ENCODE results near the gene CFAP58.

CFAP58 gene

GRCh38 chr10:104324931-104325330 lies 28.7 kb upstream of the CFAP58 start:
- Mint-ChIP-seq H3K9me3 (no peaks in the 10 kb centered on the region), H3K4me3 (no peak overlapping the region), H3K36me3 (ENCODE audit: low read depth) (peaks cover 3% of the 10 kb centered on the region), H3K4me1 (peaks cover 80% of the 10 kb centered on the region), H3K27ac (peak overlapping the region in 1 of 3 experiments; percentile 68), H3K27me3 (ENCODE audit: low read depth) (peaks cover 4% of the 10 kb centered on the region)
- TF ChIP-seq, protein P1, sequence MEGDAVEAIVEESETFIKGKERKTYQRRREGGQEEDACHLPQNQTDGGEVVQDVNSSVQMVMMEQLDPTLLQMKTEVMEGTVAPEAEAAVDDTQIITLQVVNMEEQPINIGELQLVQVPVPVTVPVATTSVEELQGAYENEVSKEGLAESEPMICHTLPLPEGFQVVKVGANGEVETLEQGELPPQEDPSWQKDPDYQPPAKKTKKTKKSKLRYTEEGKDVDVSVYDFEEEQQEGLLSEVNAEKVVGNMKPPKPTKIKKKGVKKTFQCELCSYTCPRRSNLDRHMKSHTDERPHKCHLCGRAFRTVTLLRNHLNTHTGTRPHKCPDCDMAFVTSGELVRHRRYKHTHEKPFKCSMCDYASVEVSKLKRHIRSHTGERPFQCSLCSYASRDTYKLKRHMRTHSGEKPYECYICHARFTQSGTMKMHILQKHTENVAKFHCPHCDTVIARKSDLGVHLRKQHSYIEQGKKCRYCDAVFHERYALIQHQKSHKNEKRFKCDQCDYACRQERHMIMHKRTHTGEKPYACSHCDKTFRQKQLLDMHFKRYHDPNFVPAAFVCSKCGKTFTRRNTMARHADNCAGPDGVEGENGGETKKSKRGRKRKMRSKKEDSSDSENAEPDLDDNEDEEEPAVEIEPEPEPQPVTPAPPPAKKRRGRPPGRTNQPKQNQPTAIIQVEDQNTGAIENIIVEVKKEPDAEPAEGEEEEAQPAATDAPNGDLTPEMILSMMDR (IDR thresholded peaks at IDR 0.05; ENCODE audit: unreplicated experiment in 3 of 3): no peak

- Mint-ChIP-seq H3K27me3 (ENCODE audit: low read depth) (peaks cover 4% of the 10 kb centered on the region), H3K27ac (peak overlapping the region in 2 of 3 experiments; percentile 83 to 100), H3K36me3 (ENCODE audit: low read depth) (peaks cover 3% of the 10 kb centered on the region), H3K4me3 (peak overlapping the region in 1 of 3 experiments; percentile 20), H3K4me1 (peaks cover 80% of the 10 kb centered on the region), H3K9me3 (no peaks in the 10 kb centered on the region)
- TF ChIP-seq, protein P1 (IDR thresholded peaks at IDR 0.05; ENCODE audit: unreplicated experiment in 3 of 3): no peak
These were observed 27.9 kb upstream of the CFAP58 start for GRCh38 chr10:104325436-104326435.

- TF ChIP-seq, protein P1 (IDR thresholded peaks at IDR 0.05; ENCODE audit: unreplicated experiment in 3 of 3): no peak
These were observed 26.5 kb upstream of the CFAP58 start for GRCh38 chr10:104326991-104327610.

GRCh38 chr10:104327745-104328645 lies 25.6 kb upstream of the CFAP58 start:
- H3K27me3 Mint-ChIP-seq (ENCODE audit: low read depth): peaks cover 8% of the 10 kb centered on the region
- H3K4me1 Mint-ChIP-seq: peaks cover 82% of the 10 kb centered on the region
- peak overlapping the region; percentile 79 to 80 (median 79) for H3K4me3 Mint-ChIP-seq
- H3K27ac Mint-ChIP-seq: peak overlapping the region; percentile 98 to 100 (median 99)
- TF ChIP-seq, protein P1 (IDR thresholded peaks at IDR 0.05; ENCODE audit: unreplicated experiment in 3 of 3): no peak
- peaks cover 3% of the 10 kb centered on the region for H3K36me3 Mint-ChIP-seq (ENCODE audit: low read depth)
- no peaks in the 10 kb centered on the region for H3K9me3 Mint-ChIP-seq

More at GRCh38 chr10:104326991-104327610, 26.5 kb upstream of the CFAP58 start:
- peaks cover 83% of the 10 kb centered on the region for H3K4me1 Mint-ChIP-seq
- H3K36me3 Mint-ChIP-seq (ENCODE audit: low read depth): peaks cover 3% of the 10 kb centered on the region
- H3K27me3 Mint-ChIP-seq (ENCODE audit: low read depth): peaks cover 4% of the 10 kb centered on the region
- H3K4me3 Mint-ChIP-seq: peak overlapping the region in 2 of 3 experiments; percentile 43 to 79
- H3K9me3 Mint-ChIP-seq: no peaks in the 10 kb centered on the region
- H3K27ac Mint-ChIP-seq: peak overlapping the region; percentile 83 to 100 (median 98)

- TF ChIP-seq, protein P1 (IDR thresholded peaks at IDR 0.05; ENCODE audit: unreplicated experiment in 3 of 3): no peak
- Mint-ChIP-seq H3K9me3 (no peaks in the 10 kb centered on the region), H3K36me3 (ENCODE audit: low read depth) (peaks cover 3% of the 10 kb centered on the region), H3K27ac (peak overlapping the region; percentile 98 to 100 (median 99)), H3K4me3 (peak overlapping the region; percentile 79 to 80 (median 79)), H3K4me1 (peaks cover 86% of the 10 kb centered on the region), H3K27me3 (ENCODE audit: low read depth) (peaks cover 7% of the 10 kb centered on the region)
These were observed 25.1 kb upstream of the CFAP58 start for GRCh38 chr10:104328646-104328895.

Measured in nephron (organoid).